ENCODE results near the gene DYNLL2.
"Not testable (repeated sequence)": the region's sequence is repeated elsewhere in the genome, so short reads cannot be mapped to it uniquely, and the experiment has no call there.

DYNLL2 gene

GRCh38 chr17:58107306-58107705 is 24.1 kb downstream of the DYNLL2 start:
- DNase-seq, result no peak

- DNase-seq, result no peak
These were observed 26.0 kb downstream of the DYNLL2 start for GRCh38 chr17:58109197-58109596.

GRCh38 chr17:58110012-58110411 is 26.8 kb downstream of the DYNLL2 start:
- DNase-seq, result no peak

- DNase-seq, result no peak
These were observed 28.5 kb downstream of the DYNLL2 start for GRCh38 chr17:58111676-58112075.

- DNase-seq, result peak; percentile 71 to 72
These were observed 29.9 kb downstream of the DYNLL2 start for GRCh38 chr17:58112970-58113631.

- DNase-seq, result no peak
These were observed 30.7 kb downstream of the DYNLL2 start for GRCh38 chr17:58113947-58114346.

GRCh38 chr17:58117382-58117781 is 34.2 kb downstream of the DYNLL2 start:
- DNase-seq, result no peak

GRCh38 chr17:58119491-58119890 is 36.3 kb downstream of the DYNLL2 start:
- DNase-seq, result no peak

- DNase-seq, result peak; percentile 56 to 69
These were observed 37.1 kb downstream of the DYNLL2 start for GRCh38 chr17:58120195-58120822.

- DNase-seq, result peak; percentile 56 to 57
These were observed 38.7 kb downstream of the DYNLL2 start for GRCh38 chr17:58121925-58122324.

- no peak for DNase-seq
These were observed 44.6 kb downstream of the DYNLL2 start for GRCh38 chr17:58127846-58128245.

- DNase-seq, result not testable (repeated sequence)
These were observed 49.5 kb downstream of the DYNLL2 start for GRCh38 chr17:58132697-58133096.

- DNase-seq, result no peak
These were observed 53.6 kb downstream of the DYNLL2 start for GRCh38 chr17:58136669-58137279.

GRCh38 chr17:58141505-58141904 is 58.3 kb downstream of the DYNLL2 start:
- DNase-seq, result no peak

- not testable (repeated sequence) for DNase-seq
These were observed 60.1 kb downstream of the DYNLL2 start for GRCh38 chr17:58143335-58143734.

GRCh38 chr17:58144801-58145200 is 61.6 kb downstream of the DYNLL2 start:
- DNase-seq, result no peak
